Astrocyte (in vitro differentiated cells and primary cell): ENCODE measurements around the gene YPEL1. TPM values are rescaled to one million over a fixed set of nuclear protein-coding genes. Genes with fewer than 3 reads are reported as not detected.

Experiments used
- DNase-seq: peaks from one replicate; pipeline ENCODE4 v3.0.0-alpha.2; 2010; ENCODE audit warnings: low read depth
- FAIRE-seq: peaks from 2 replicates; lab custom pipeline; 2011; peaks lifted over from hg19 to GRCh38; lab: Jason Lieb, UNC
- H2AFZ ChIP-seq: 2 replicates; pipeline ENCODE4 v1.6.0; 2012; ENCODE audit warnings: low read depth, low read length, inconsistent platforms
- H3K27ac ChIP-seq: 2 replicates; pipeline ENCODE4 v1.5.1; 2011; ENCODE audit warnings: low read depth, low read length, inconsistent platforms
- H3K27me3 ChIP-seq: 2 replicates; pipeline ENCODE4 v1.6.0; 2011; ENCODE audit warnings: low read length, inconsistent platforms; ENCODE audit not compliant: insufficient read depth
- H3K36me3 ChIP-seq: 2 replicates; pipeline ENCODE4 v1.5.1; 2011; ENCODE audit warnings: low read length, inconsistent platforms; ENCODE audit not compliant: insufficient read depth
- H3K4me1 ChIP-seq: 2 replicates; pipeline ENCODE4 v1.5.1; 2011; ENCODE audit warnings: low read length, inconsistent platforms; ENCODE audit not compliant: insufficient read depth
- H3K4me2 ChIP-seq: 2 replicates; pipeline ENCODE4 v1.6.0; 2012; ENCODE audit warnings: low read length, inconsistent platforms
- H3K4me3 ChIP-seq: 2 replicates; pipeline ENCODE4 v1.5.1; 2011; ENCODE audit warnings: low read depth, mild to moderate bottlenecking, low read length, inconsistent platforms; ENCODE audit not compliant: insufficient read depth
- H3K79me2 ChIP-seq: 2 replicates; pipeline ENCODE4 v1.6.0; 2012; ENCODE audit warnings: mild to moderate bottlenecking, low read length, inconsistent platforms; ENCODE audit not compliant: insufficient read depth
- H3K9ac ChIP-seq: 2 replicates; pipeline ENCODE4 v1.6.0; 2012; ENCODE audit warnings: mild to moderate bottlenecking, low read length, inconsistent platforms
- H3K9me3 ChIP-seq: 2 replicates; pipeline ENCODE4 v1.5.1; 2012; ENCODE audit warnings: low read depth, mild to moderate bottlenecking, low read length, inconsistent platforms; ENCODE audit not compliant: insufficient read depth
- H4K20me1 ChIP-seq: 2 replicates; pipeline ENCODE4 v1.6.0; 2012; ENCODE audit warnings: low read length, inconsistent platforms; ENCODE audit not compliant: insufficient read depth
- H3K27ac Mint-ChIP-seq: one replicate; pipeline ENCODE4 v1.8.0; 2021; ENCODE audit warnings: mild to moderate bottlenecking, mixed read lengths; ENCODE audit not compliant: unreplicated experiment
- H3K27me3 Mint-ChIP-seq: one replicate; pipeline ENCODE4 v1.8.0; 2021; ENCODE audit warnings: low read depth, mixed read lengths; ENCODE audit not compliant: unreplicated experiment
- H3K36me3 Mint-ChIP-seq: one replicate; pipeline ENCODE4 v1.8.0; 2021; ENCODE audit warnings: low read depth, mixed read lengths; ENCODE audit not compliant: unreplicated experiment
- H3K4me1 Mint-ChIP-seq: one replicate; pipeline ENCODE4 v1.8.0; 2021; ENCODE audit warnings: low read depth, mixed read lengths; ENCODE audit not compliant: unreplicated experiment
- H3K4me3 Mint-ChIP-seq: one replicate; pipeline ENCODE4 v1.8.0; 2021; ENCODE audit warnings: mild to moderate bottlenecking, moderate library complexity, mixed read lengths; ENCODE audit not compliant: unreplicated experiment
- H3K9me3 Mint-ChIP-seq: one replicate; pipeline ENCODE4 v1.8.0; 2021; ENCODE audit warnings: mild to moderate bottlenecking, mixed read lengths; ENCODE audit not compliant: unreplicated experiment
- CTCF ChIP-seq: IDR thresholded peaks from 2 replicates; pipeline ENCODE4 v1.5.1; 2011; ENCODE audit warnings: low read depth, mild to moderate bottlenecking, inconsistent platforms, low read length, moderate library complexity; ENCODE audit not compliant: insufficient read depth
- EZH2 ChIP-seq: IDR thresholded peaks from 2 replicates; pipeline ENCODE4 v1.6.1; 2012; ENCODE audit warnings: mild to moderate bottlenecking, low read length, inconsistent platforms; ENCODE audit not compliant: insufficient read depth
- total RNA-seq: library from RNA; stranded (reverse); gene quantifications from 2 replicates; pipeline ENCODE4 v1.2.1, GENCODE V29; 2021

YPEL1 gene
- total RNA-seq, 1 donor from 2014 or later, result 0.86 TPM

GRCh38 chr22:21714786-21715185 is 20.8 kb downstream of the YPEL1 start:
- DNase-seq (no peak), FAIRE-seq (no peak)
- TF ChIP-seq EZH2, result no peak
- TF ChIP-seq CTCF, result no peak
- no peak overlapping the region for H3K27ac ChIP-seq
- no peak overlapping the region for H3K4me3 ChIP-seq
- H3K27me3 Mint-ChIP-seq, result peaks cover 3% of the 10 kb centered on the region
- H3K9me3 Mint-ChIP-seq, result no peaks in the 10 kb centered on the region
- no peaks in the 10 kb centered on the region for H4K20me1 ChIP-seq
- no peak overlapping the region for H3K4me3 Mint-ChIP-seq
- no peak overlapping the region for H3K27ac Mint-ChIP-seq
- no peak overlapping the region for H2AFZ ChIP-seq
- no peaks in the 10 kb centered on the region for H3K9me3 ChIP-seq
- H3K36me3 Mint-ChIP-seq, result no peaks in the 10 kb centered on the region
- no peaks in the 10 kb centered on the region for H3K27me3 ChIP-seq
- no peak overlapping the region for H3K9ac ChIP-seq
- no peaks in the 10 kb centered on the region for H3K36me3 ChIP-seq
- no peaks in the 10 kb centered on the region for H3K79me2 ChIP-seq
- H3K4me1 Mint-ChIP-seq, result peaks cover 6% of the 10 kb centered on the region
- no peaks in the 10 kb centered on the region for H3K4me1 ChIP-seq
- no peak overlapping the region for H3K4me2 ChIP-seq

GRCh38 chr22:21714059-21714770 is 21.4 kb downstream of the YPEL1 start:
- Histone ChIP-seq H3K4me2 (no peak overlapping the region), H3K9ac (no peak overlapping the region), H3K79me2 (no peaks in the 10 kb centered on the region), H3K27me3 (no peaks in the 10 kb centered on the region), H3K36me3 (no peaks in the 10 kb centered on the region), H3K27ac (no peak overlapping the region), H3K4me1 (no peaks in the 10 kb centered on the region), H4K20me1 (no peaks in the 10 kb centered on the region), H3K4me3 (no peak overlapping the region), H2AFZ (no peak overlapping the region), H3K9me3 (no peaks in the 10 kb centered on the region)
- Mint-ChIP-seq H3K4me3 (no peak overlapping the region), H3K36me3 (no peaks in the 10 kb centered on the region), H3K4me1 (peaks cover 6% of the 10 kb centered on the region), H3K27me3 (peaks cover 3% of the 10 kb centered on the region), H3K27ac (no peak overlapping the region), H3K9me3 (no peaks in the 10 kb centered on the region)
- FAIRE-seq (no peak), DNase-seq (no peak)
- TF ChIP-seq CTCF (no peak), EZH2 (no peak)

- no peak for FAIRE-seq
- Histone ChIP-seq H2AFZ (peak overlapping the region; percentile 67), H3K4me2 (peak overlapping the region; percentile 85)
These were observed 22.1 kb downstream of the YPEL1 start for GRCh38 chr22:21713428-21714058.

More at GRCh38 chr22:21713428-21714058, 22.1 kb downstream of the YPEL1 start:
- H3K9ac ChIP-seq, result no peak overlapping the region
- H3K4me1 Mint-ChIP-seq, result peaks cover 6% of the 10 kb centered on the region
- no peaks in the 10 kb centered on the region for H3K4me1 ChIP-seq
- no peaks in the 10 kb centered on the region for H3K79me2 ChIP-seq
- H3K36me3 ChIP-seq, result no peaks in the 10 kb centered on the region
- DNase-seq, result no peak
- no peaks in the 10 kb centered on the region for H3K27me3 ChIP-seq
- no peak for TF ChIP-seq CTCF
- no peak for TF ChIP-seq EZH2
- no peaks in the 10 kb centered on the region for H4K20me1 ChIP-seq
- no peak overlapping the region for H3K27ac Mint-ChIP-seq
- peaks cover 5% of the 10 kb centered on the region for H3K27me3 Mint-ChIP-seq
- no peak overlapping the region for H3K4me3 ChIP-seq
- H3K36me3 Mint-ChIP-seq, result no peaks in the 10 kb centered on the region
- no peak overlapping the region for H3K4me3 Mint-ChIP-seq
- no peak overlapping the region for H3K27ac ChIP-seq
- no peaks in the 10 kb centered on the region for H3K9me3 ChIP-seq
- no peaks in the 10 kb centered on the region for H3K9me3 Mint-ChIP-seq
